HEK293 (cell line): ENCODE measurements around the gene TAGLN2.

Experiments used
- ATF2 ChIP-seq: fragments of 450-650 bp; formaldehyde crosslinking; IDR thresholded peaks from 2 replicates; pipeline ENCODE4 v1.5.1; 2016; ENCODE audit warnings: missing biosample characterization, missing genetic modification characterization, low read depth
- BCL11A ChIP-seq: fragments of 450-650 bp; formaldehyde crosslinking; IDR thresholded peaks from 2 replicates; pipeline ENCODE4 v1.5.1; 2016; ENCODE audit warnings: low read depth, missing biosample characterization, missing genetic modification characterization
- BCL11B ChIP-seq: fragments of 450-650 bp; formaldehyde crosslinking; IDR thresholded peaks from 2 replicates; pipeline ENCODE4 v1.5.1; 2016; ENCODE audit warnings: low read depth, missing biosample characterization, missing genetic modification characterization
- PRDM2 ChIP-seq: fragments of 450-650 bp; formaldehyde crosslinking; IDR thresholded peaks from 2 replicates; pipeline ENCODE4 v1.5.1; 2016; ENCODE audit warnings: missing biosample characterization, missing genetic modification characterization, borderline replicate concordance
- SCRT1 ChIP-seq: fragments of 450-650 bp; formaldehyde crosslinking; IDR thresholded peaks from 2 replicates; pipeline ENCODE4 v1.5.1; 2016; ENCODE audit warnings: missing biosample characterization, missing genetic modification characterization, borderline replicate concordance
- YY2 ChIP-seq: fragments of 450-650 bp; formaldehyde crosslinking; IDR thresholded peaks from 2 replicates; pipeline ENCODE4 v1.5.1; 2016; ENCODE audit warnings: missing biosample characterization, missing genetic modification characterization
- ZBTB20 ChIP-seq: fragments of 450-650 bp; formaldehyde crosslinking; IDR thresholded peaks from 2 replicates; pipeline ENCODE4 v1.5.1; 2016; ENCODE audit warnings: missing biosample characterization, missing genetic modification characterization
- ZFHX2 ChIP-seq: fragments of 450-650 bp; formaldehyde crosslinking; conservative IDR thresholded peaks from 2 replicates; pipeline ENCODE4 v1.5.1; 2016; ENCODE audit warnings: missing biosample characterization, missing genetic modification characterization
- ZNF121 ChIP-seq: fragments of 450-650 bp; formaldehyde crosslinking; IDR thresholded peaks from 2 replicates; pipeline ENCODE4 v1.5.1; 2016; ENCODE audit warnings: missing biosample characterization, missing genetic modification characterization
- ZNF133 ChIP-seq: fragments of 450-650 bp; formaldehyde crosslinking; IDR thresholded peaks from 2 replicates; pipeline ENCODE4 v1.5.1; 2016; ENCODE audit warnings: missing biosample characterization, missing genetic modification characterization
- ZNF138 ChIP-seq: fragments of 450-650 bp; formaldehyde crosslinking; IDR thresholded peaks from 2 replicates; pipeline ENCODE4 v1.5.1; 2016; ENCODE audit warnings: missing biosample characterization, missing genetic modification characterization, borderline replicate concordance
- ZNF140 ChIP-seq: fragments of 450-650 bp; formaldehyde crosslinking; IDR thresholded peaks from 2 replicates; pipeline ENCODE4 v1.5.1; 2016; ENCODE audit warnings: missing biosample characterization, missing genetic modification characterization
- ZNF16 ChIP-seq: fragments of 450-650 bp; formaldehyde crosslinking; IDR thresholded peaks from 2 replicates; pipeline ENCODE4 v1.5.1; 2016; ENCODE audit warnings: low read depth, missing biosample characterization, missing genetic modification characterization
- ZNF169 ChIP-seq: fragments of 450-650 bp; formaldehyde crosslinking; IDR thresholded peaks from 2 replicates; pipeline ENCODE4 v1.5.1; 2016; ENCODE audit warnings: missing biosample characterization, missing genetic modification characterization
- ZNF324 ChIP-seq: fragments of 450-650 bp; formaldehyde crosslinking; IDR thresholded peaks from 2 replicates; pipeline ENCODE4 v1.5.1; 2016; ENCODE audit warnings: missing biosample characterization, missing genetic modification characterization
- ZNF366 ChIP-seq: fragments of 450-650 bp; formaldehyde crosslinking; conservative IDR thresholded peaks from 2 replicates; pipeline ENCODE4 v1.5.1; 2016; ENCODE audit warnings: missing biosample characterization, missing genetic modification characterization
- ZNF426 ChIP-seq: fragments of 450-650 bp; formaldehyde crosslinking; IDR thresholded peaks from 2 replicates; pipeline ENCODE4 v1.5.1; 2017; ENCODE audit warnings: missing biosample characterization, missing genetic modification characterization, mild to moderate bottlenecking, inconsistent platforms, moderate library complexity
- ZNF473 ChIP-seq: fragments of 450-650 bp; formaldehyde crosslinking; IDR thresholded peaks from 2 replicates; pipeline ENCODE4 v1.5.1; 2017; ENCODE audit warnings: missing biosample characterization, missing genetic modification characterization
- ZNF510 ChIP-seq: fragments of 450-650 bp; formaldehyde crosslinking; IDR thresholded peaks from 2 replicates; pipeline ENCODE4 v1.5.1; 2018; ENCODE audit warnings: mild to moderate bottlenecking, missing genetic modification characterization, missing biosample characterization; ENCODE audit not compliant: insufficient replicate concordance
- ZNF518A ChIP-seq: fragments of 450-650 bp; formaldehyde crosslinking; conservative IDR thresholded peaks from 2 replicates; pipeline ENCODE4 v1.5.1; 2016; ENCODE audit warnings: low read depth, missing biosample characterization, missing genetic modification characterization
- ZNF529 ChIP-seq: fragments of 450-650 bp; formaldehyde crosslinking; IDR thresholded peaks from 2 replicates; pipeline ENCODE4 v1.5.1; 2017; ENCODE audit warnings: missing genetic modification characterization, missing biosample characterization; ENCODE audit not compliant: insufficient replicate concordance
- ZNF571 ChIP-seq: fragments of 450-650 bp; formaldehyde crosslinking; IDR thresholded peaks from 2 replicates; pipeline ENCODE4 v1.5.0; 2017; ENCODE audit warnings: missing biosample characterization, missing genetic modification characterization
- ZNF580 ChIP-seq: fragments of 450-650 bp; formaldehyde crosslinking; IDR thresholded peaks from 2 replicates; pipeline ENCODE4 v1.5.1; 2016; ENCODE audit warnings: missing biosample characterization, missing genetic modification characterization
- ZNF585B ChIP-seq: fragments of 450-650 bp; formaldehyde crosslinking; IDR thresholded peaks from 2 replicates; pipeline ENCODE4 v1.5.1; 2016; ENCODE audit warnings: missing biosample characterization, missing genetic modification characterization
- ZNF600 ChIP-seq: fragments of 450-650 bp; formaldehyde crosslinking; IDR thresholded peaks from 2 replicates; pipeline ENCODE4 v1.5.1; 2016; ENCODE audit warnings: missing biosample characterization, missing genetic modification characterization
- ZNF610 ChIP-seq: fragments of 450-650 bp; formaldehyde crosslinking; IDR thresholded peaks from 2 replicates; pipeline ENCODE4 v1.5.1; 2016; ENCODE audit warnings: missing biosample characterization, missing genetic modification characterization, borderline replicate concordance
- ZNF707 ChIP-seq: fragments of 450-650 bp; formaldehyde crosslinking; IDR thresholded peaks from 2 replicates; pipeline ENCODE4 v1.5.1; 2016; ENCODE audit warnings: missing biosample characterization, missing genetic modification characterization
- ZNF747 ChIP-seq: fragments of 450-650 bp; formaldehyde crosslinking; IDR thresholded peaks from 2 replicates; pipeline ENCODE4 v1.5.1; 2016; ENCODE audit warnings: missing biosample characterization, missing genetic modification characterization
- ZSCAN16 ChIP-seq: fragments of 450-650 bp; formaldehyde crosslinking; IDR thresholded peaks from 2 replicates; pipeline ENCODE4 v1.5.1; 2016; ENCODE audit warnings: missing biosample characterization, missing genetic modification characterization

Gene TAGLN2

GRCh38 chr1:159936273-159936904 lies 11.1 kb upstream of the TAGLN2 start (continued):
- no peak for TF ChIP-seq ZFHX2 (tag by site-specific recombination)
- no peak for TF ChIP-seq ATF2 (tag by site-specific recombination)
- TF ChIP-seq ZNF121 (tag by site-specific recombination): no peak
- no peak for TF ChIP-seq ZSCAN16
- TF ChIP-seq PRDM2 (tag by site-specific recombination): no peak
- no peak for TF ChIP-seq ZNF169 (tag by site-specific recombination)
- no peak for TF ChIP-seq ZNF529 (tag by site-specific recombination)
- no peak for TF ChIP-seq BCL11B (tag by site-specific recombination)
- no peak for TF ChIP-seq ZNF580 (tag by site-specific recombination)
- 0 out of 2 replicates have a peak, but pooled peaks have one; percentile 29 for TF ChIP-seq ZNF366 (tag by site-specific recombination)
- TF ChIP-seq ZNF324 (tag by site-specific recombination): no peak
- no peak for TF ChIP-seq ZBTB20 (tag by site-specific recombination)
- TF ChIP-seq ZNF140 (tag by site-specific recombination): no peak
- TF ChIP-seq ZNF133: no peak
- no peak for TF ChIP-seq ZNF585B
- TF ChIP-seq ZNF707 (tag by site-specific recombination): no peak
- TF ChIP-seq ZNF747: no peak
- no peak for TF ChIP-seq YY2
- TF ChIP-seq BCL11A (tag by site-specific recombination): no peak
- no peak for TF ChIP-seq ZNF138 (tag by site-specific recombination)
- TF ChIP-seq ZNF518A (tag by site-specific recombination): no peak
- TF ChIP-seq ZNF571 (tag by site-specific recombination): no peak
- no peak for TF ChIP-seq SCRT1
- no peak for TF ChIP-seq ZNF473 (tag by site-specific recombination)
- peak; percentile 99 for TF ChIP-seq ZNF600 (tag by site-specific recombination)
- TF ChIP-seq ZNF610 (tag by site-specific recombination): no peak
- no peak for TF ChIP-seq ZNF426 (tag by site-specific recombination)
- TF ChIP-seq ZNF16: no peak
- no peak for TF ChIP-seq ZNF510 (tag by site-specific recombination)
